ENCODE data around the gene LACTBL1. TPM values are rescaled to one million over a fixed set of nuclear protein-coding genes. Genes with fewer than 3 reads are reported as not detected.
A peak's percentile ranks its signal among the peaks of the same experiment; 100 is the strongest.
"Not testable (repeated sequence)": the region's sequence is repeated elsewhere in the genome, so short reads cannot be mapped to it uniquely, and the experiment has no call there.

The LACTBL1 gene
- total and polyA plus RNA-seq, 2 of the 4 experiments (the other 2 are of a cell fraction), result not detected

DNA sequence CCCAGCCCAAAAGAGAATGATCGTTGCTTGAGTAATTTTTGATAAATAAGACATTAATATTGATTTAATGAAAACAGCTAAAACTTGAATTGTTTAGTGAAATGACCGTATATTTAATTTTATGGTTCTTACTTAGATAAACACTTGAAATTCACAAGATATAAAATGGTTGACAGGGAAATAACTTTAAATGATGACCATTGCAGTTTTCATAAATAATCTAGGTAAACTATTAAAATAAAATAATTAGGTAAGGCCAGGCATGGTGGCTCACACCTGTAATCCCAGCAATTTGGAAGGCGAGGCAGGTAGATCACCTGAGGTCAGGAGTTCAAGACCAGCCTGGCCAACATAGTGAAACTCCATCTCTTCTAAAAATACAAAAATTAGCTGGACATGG is 19.7 kb upstream of the LACTBL1 start:
- H4K20me1 ChIP-seq (ENCODE audit: insufficient read depth, low read length); H2AK5ac ChIP-seq (ENCODE audit: low read depth, low read length); H3K4me2 ChIP-seq (ENCODE audit: low read depth, low read length); H2BK5ac ChIP-seq (ENCODE audit: low read depth, low read length, poor library complexity, severe bottlenecking); H3K9me3 ChIP-seq (ENCODE audit: control insufficient read depth, insufficient read depth, low read length); H3K27ac ChIP-seq (ENCODE audit: insufficient read depth, low read length); H2BK120ac ChIP-seq (ENCODE audit: low read depth, low read length); H3K9ac ChIP-seq (ENCODE audit: low read depth, low read length); H3K79me1 ChIP-seq (ENCODE audit: low read depth in 1 of 2, low read length in 2 of 2); dilution Hi-C loops (cut with HindIII; ENCODE audit: low sequenced_read_pairs, unreplicated experiment); intact Hi-C loops (cut with micrococcal nuclease); H3K27me3 ChIP-seq (ENCODE audit: control insufficient read depth, insufficient read depth, low read length); H3K9me1 ChIP-seq (ENCODE audit: insufficient read depth, low read length); CTCF ChIA-PET; ATAC-seq (ENCODE audit: low read depth); H2BK20ac ChIP-seq (ENCODE audit: low read depth, low read length); H3K4me3 ChIP-seq (ENCODE audit: insufficient read depth, low read depth, low read length); H3K18ac ChIP-seq (ENCODE audit: low read depth, low read length); H3K14ac ChIP-seq (replicated peaks; ENCODE audit: low read depth, low read length); H2AFZ ChIP-seq (replicated peaks; ENCODE audit: low read length, poor library complexity); H3K23ac ChIP-seq (ENCODE audit: low read depth, low read length); BruUV-seq (replicated peaks); DNase-seq; H2AK9ac ChIP-seq (replicated peaks; ENCODE audit: low read depth, low read length, poor library complexity); H2BK15ac ChIP-seq (ENCODE audit: low read depth, low read length); POLR2A ChIA-PET (ENCODE audit: unreplicated experiment); H4K91ac ChIP-seq (ENCODE audit: insufficient read depth, low read depth, low read length); H3K4me1 ChIP-seq (ENCODE audit: control insufficient read depth, insufficient read depth, low read length); H3K56ac ChIP-seq (ENCODE audit: extremely low read depth, insufficient read depth, low read length); H3K4ac ChIP-seq (ENCODE audit: low read depth, low read length); H4K8ac ChIP-seq (ENCODE audit: low read depth in 2 of 2, low read length in 2 of 2); H4K5ac ChIP-seq (ENCODE audit: low read depth, low read length); H3K36me3 ChIP-seq (ENCODE audit: control insufficient read depth, insufficient read depth, low read length): not testable (repeated sequence)
- WGBS, 2 experiments (ENCODE audit: extremely low coverage in 2 of 2, insufficient read length in 1 of 2), result no CpG with 5 or more reads among the region's 3 CpGs
- TF ChIP-seq MAFK (IDR thresholded peaks at IDR 0.05; ENCODE audit: low read depth, low read length), result peak; percentile 65
- in situ Hi-C loops (cut with MboI; ENCODE audit: low sequenced_read_pairs), result loop anchor here (25.0 kb wide), 1 partner anchor 645 kb away; no protein-coding TSS in a partner anchor
